ENCODE measurements around the gene RPS19BP1. TPM values are rescaled to one million over a fixed set of nuclear protein-coding genes. Genes with fewer than 3 reads are reported as not detected.

Gene RPS19BP1
- polyA plus RNA-seq, 1 of the 3 experiments (the other 2 are of a cell fraction): 97.2 TPM

DNA sequence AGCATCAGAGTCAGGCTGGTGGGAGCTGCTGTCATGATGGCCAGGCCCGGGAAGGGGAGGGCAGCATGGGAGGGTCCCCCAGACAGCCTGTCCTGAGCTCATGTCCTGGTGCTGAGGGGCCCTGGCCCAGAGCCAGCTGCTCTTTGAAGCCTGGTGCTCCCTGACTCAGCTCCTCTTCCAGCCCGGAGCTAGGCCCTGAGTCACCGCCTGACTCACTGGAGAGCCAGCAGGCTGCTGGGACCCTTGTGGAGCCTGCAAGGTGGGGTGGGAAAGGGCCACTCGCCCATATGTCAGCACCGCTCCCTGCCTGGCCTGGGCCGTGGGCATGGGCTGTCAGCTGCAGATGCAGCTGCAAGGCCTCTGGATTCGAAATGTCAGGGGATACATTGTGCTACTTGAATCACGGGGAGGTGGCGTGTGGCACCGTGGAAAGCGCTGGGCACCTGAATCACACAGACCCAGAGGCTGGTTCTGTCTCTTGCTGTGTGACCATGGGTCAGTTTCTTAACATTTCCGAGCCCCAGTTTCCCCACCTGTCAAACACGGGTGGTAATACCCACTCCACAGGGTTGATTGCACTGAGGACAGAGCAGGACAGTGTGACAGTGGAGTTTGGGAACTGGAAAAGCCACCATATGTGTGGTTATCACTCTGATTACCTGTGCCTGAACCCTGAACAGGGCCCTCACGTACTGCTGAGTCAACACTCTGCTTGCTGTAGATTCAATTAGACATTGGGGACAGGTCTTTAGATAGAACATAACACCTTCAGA lies 42.4 kb upstream of the RPS19BP1 start:
- no peak overlapping the region for H3K27ac ChIP-seq (ENCODE audit: low read depth in 2 of 2, low read length in 1 of 2)
- no peaks in the 10 kb centered on the region for H3K9me3 ChIP-seq
- no peaks in the 10 kb centered on the region for H4K20me1 ChIP-seq (ENCODE audit: insufficient read depth)
- peaks cover 0 to 9% of the 10 kb centered on the region in 2 experiments; a peak in 1 of 4 replicates for H3K4me1 ChIP-seq (ENCODE audit: control insufficient read depth in 1 of 2, insufficient read depth in 2 of 2, low read depth in 1 of 2, low read length in 1 of 2)
- peak overlapping the region; percentile 24; the same call in 1 of the 2 replicates for H3K4me2 ChIP-seq
- no peak overlapping the region for H3K9ac ChIP-seq
- ChIA-PET POLR2A (no interaction called here), CTCF (interaction anchor here (1.0 to 1.5 kb wide), 3 partner anchors 15 to 450 kb away, joined by 3 to 6 read pairs (median 3); no protein-coding TSS in a partner anchor)
- no peak overlapping the region for H2AFZ ChIP-seq (ENCODE audit: low read depth)
- no peak for DNase-seq
- H3K27me3 ChIP-seq (ENCODE audit: insufficient read depth): no peaks in the 10 kb centered on the region
- no peaks in the 10 kb centered on the region for H3K9me2 ChIP-seq
- H3K79me2 ChIP-seq (ENCODE audit: insufficient read depth): no peaks in the 10 kb centered on the region
- H3K4me3 ChIP-seq (ENCODE audit: low read depth in 2 of 2, low read length in 1 of 2): no peak overlapping the region
- WGBS (ENCODE audit: low lambda C conversion rate): 67% methylated on average over 1 of the region's 14 CpGs
- peak; percentile 79 for TF ChIP-seq JUND (IDR thresholded peaks at IDR 0.05)
- TF ChIP-seq RXRA (IDR thresholded peaks at IDR 0.05; ENCODE audit: borderline replicate concordance, low read depth): peak; percentile 36; the same call in 1 of the 2 replicates
- TF ChIP-seq MEF2A (IDR thresholded peaks at IDR 0.05; ENCODE audit: borderline replicate concordance, low read depth): no peak
- peak; percentile 72 for TF ChIP-seq TCF12 (IDR thresholded peaks at IDR 0.05)
- peak; percentile 94 for TF ChIP-seq FOSL2 (IDR thresholded peaks at IDR 0.05; ENCODE audit: borderline replicate concordance, low read depth)
- TF ChIP-seq EP300 (IDR thresholded peaks at IDR 0.05; ENCODE audit: borderline replicate concordance in 1 of 2, low read depth in 1 of 2, low read length in 1 of 2): peak in 1 of 2 experiments; percentile 18; a peak in 1 of 4 replicates
- TF ChIP-seq, protein P1, sequence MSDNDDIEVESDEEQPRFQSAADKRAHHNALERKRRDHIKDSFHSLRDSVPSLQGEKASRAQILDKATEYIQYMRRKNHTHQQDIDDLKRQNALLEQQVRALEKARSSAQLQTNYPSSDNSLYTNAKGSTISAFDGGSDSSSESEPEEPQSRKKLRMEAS (IDR thresholded peaks at IDR 0.05; ENCODE audit: low read depth): peak; percentile 33; the same call in 1 of the 2 replicates
- TF ChIP-seq EZH2phosphoT487 (IDR thresholded peaks at IDR 0.05; ENCODE audit: borderline replicate concordance, low read depth): no peak
- TF ChIP-seq, protein P2, sequence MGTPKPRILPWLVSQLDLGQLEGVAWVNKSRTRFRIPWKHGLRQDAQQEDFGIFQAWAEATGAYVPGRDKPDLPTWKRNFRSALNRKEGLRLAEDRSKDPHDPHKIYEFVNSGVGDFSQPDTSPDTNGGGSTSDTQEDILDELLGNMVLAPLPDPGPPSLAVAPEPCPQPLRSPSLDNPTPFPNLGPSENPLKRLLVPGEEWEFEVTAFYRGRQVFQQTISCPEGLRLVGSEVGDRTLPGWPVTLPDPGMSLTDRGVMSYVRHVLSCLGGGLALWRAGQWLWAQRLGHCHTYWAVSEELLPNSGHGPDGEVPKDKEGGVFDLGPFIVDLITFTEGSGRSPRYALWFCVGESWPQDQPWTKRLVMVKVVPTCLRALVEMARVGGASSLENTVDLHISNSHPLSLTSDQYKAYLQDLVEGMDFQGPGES (IDR thresholded peaks at IDR 0.05; ENCODE audit: low read depth, low read length): no peak
- TF ChIP-seq NFIC (IDR thresholded peaks at IDR 0.05; ENCODE audit: borderline replicate concordance): peak; percentile 84
- H3K36me3 ChIP-seq (replicated peaks in 1 of 2; ENCODE audit: control insufficient read depth in 1 of 2, insufficient read depth in 2 of 2, low read length in 1 of 2): no peaks in the 10 kb centered on the region
- no peaks in the 10 kb centered on the region for H3F3A ChIP-seq (replicated peaks; ENCODE audit: insufficient read depth)

DNA sequence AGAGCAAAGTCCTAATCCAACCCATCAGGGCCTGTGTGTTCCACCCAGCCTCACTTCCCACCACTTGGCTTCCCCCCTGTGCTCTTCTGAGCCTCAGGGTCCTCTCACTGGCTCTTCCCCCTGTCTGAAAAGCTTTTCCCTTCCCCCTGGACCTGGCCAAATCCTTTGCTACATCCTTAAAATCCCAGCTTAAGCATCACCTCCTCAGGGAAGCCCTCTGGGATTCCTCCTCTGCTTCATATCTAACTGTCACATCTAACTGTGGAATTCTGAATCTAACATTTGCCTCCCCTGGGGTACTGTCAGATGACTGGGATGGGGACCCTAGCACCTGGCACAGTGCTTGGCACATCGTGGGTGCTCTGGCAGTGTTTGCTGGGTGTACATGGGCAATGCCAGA lies 39.0 kb upstream of the RPS19BP1 start:
- Histone ChIP-seq H3K9me2 (no peaks in the 10 kb centered on the region), H2AFZ (ENCODE audit: low read depth) (no peak overlapping the region), H3K79me2 (ENCODE audit: insufficient read depth) (no peaks in the 10 kb centered on the region), H3F3A (replicated peaks; ENCODE audit: insufficient read depth) (no peaks in the 10 kb centered on the region), H3K4me2 (no peak overlapping the region), H3K36me3 (replicated peaks in 1 of 2; ENCODE audit: control insufficient read depth in 1 of 2, insufficient read depth in 2 of 2, low read length in 1 of 2) (no peaks in the 10 kb centered on the region), H3K27ac (ENCODE audit: low read depth in 2 of 2, low read length in 1 of 2) (no peak overlapping the region), H4K20me1 (ENCODE audit: insufficient read depth) (no peaks in the 10 kb centered on the region), H3K4me1 (ENCODE audit: control insufficient read depth in 1 of 2, insufficient read depth in 2 of 2, low read depth in 1 of 2, low read length in 1 of 2) (0 out of 4 replicates have a peak, but pooled peaks cover 0 to 9% of the 10 kb centered on the region in 2 experiments), H3K9me3 (no peaks in the 10 kb centered on the region), H3K4me3 (ENCODE audit: low read depth in 2 of 2, low read length in 1 of 2) (no peak overlapping the region), H3K27me3 (ENCODE audit: insufficient read depth) (no peaks in the 10 kb centered on the region), H3K9ac (no peak overlapping the region)
- TF ChIP-seq NRF1 (IDR thresholded peaks at IDR 0.05; ENCODE audit: low read depth, low read length): no peak
- no peak for TF ChIP-seq FOSL2 (IDR thresholded peaks at IDR 0.05; ENCODE audit: borderline replicate concordance, low read depth)
- TF ChIP-seq, protein P3, sequence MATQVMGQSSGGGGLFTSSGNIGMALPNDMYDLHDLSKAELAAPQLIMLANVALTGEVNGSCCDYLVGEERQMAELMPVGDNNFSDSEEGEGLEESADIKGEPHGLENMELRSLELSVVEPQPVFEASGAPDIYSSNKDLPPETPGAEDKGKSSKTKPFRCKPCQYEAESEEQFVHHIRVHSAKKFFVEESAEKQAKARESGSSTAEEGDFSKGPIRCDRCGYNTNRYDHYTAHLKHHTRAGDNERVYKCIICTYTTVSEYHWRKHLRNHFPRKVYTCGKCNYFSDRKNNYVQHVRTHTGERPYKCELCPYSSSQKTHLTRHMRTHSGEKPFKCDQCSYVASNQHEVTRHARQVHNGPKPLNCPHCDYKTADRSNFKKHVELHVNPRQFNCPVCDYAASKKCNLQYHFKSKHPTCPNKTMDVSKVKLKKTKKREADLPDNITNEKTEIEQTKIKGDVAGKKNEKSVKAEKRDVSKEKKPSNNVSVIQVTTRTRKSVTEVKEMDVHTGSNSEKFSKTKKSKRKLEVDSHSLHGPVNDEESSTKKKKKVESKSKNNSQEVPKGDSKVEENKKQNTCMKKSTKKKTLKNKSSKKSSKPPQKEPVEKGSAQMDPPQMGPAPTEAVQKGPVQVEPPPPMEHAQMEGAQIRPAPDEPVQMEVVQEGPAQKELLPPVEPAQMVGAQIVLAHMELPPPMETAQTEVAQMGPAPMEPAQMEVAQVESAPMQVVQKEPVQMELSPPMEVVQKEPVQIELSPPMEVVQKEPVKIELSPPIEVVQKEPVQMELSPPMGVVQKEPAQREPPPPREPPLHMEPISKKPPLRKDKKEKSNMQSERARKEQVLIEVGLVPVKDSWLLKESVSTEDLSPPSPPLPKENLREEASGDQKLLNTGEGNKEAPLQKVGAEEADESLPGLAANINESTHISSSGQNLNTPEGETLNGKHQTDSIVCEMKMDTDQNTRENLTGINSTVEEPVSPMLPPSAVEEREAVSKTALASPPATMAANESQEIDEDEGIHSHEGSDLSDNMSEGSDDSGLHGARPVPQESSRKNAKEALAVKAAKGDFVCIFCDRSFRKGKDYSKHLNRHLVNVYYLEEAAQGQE (IDR thresholded peaks at IDR 0.05; ENCODE audit: low read depth, low read length): no peak
- TF ChIP-seq SMC3 (IDR thresholded peaks at IDR 0.05; ENCODE audit: low read depth, low read length): no peak
- TF ChIP-seq RFX5 (IDR thresholded peaks at IDR 0.05; ENCODE audit: low read length): no peak
- no CpG with 5 or more reads among the region's 1 CpG for WGBS (ENCODE audit: low lambda C conversion rate)
- DNase-seq: no peak
- CTCF ChIA-PET: no interaction called here
- POLR2A ChIA-PET: no interaction called here

Measured in SK-N-SH (cell line).